ENCODE data around the gene TMPRSS11E.

GRCh38 chr4:68461790-68462189, 14.5 kb downstream of the TMPRSS11E start:
- TF ChIP-seq CTCF (IDR thresholded peaks at IDR 0.05): no peak
- TF ChIP-seq POLR2A (IDR thresholded peaks at IDR 0.05): no peak
